Measurements from ENCODE around the gene ZDHHC7. TPM values are rescaled to one million over a fixed set of nuclear protein-coding genes. Genes with fewer than 3 reads are reported as not detected.

Gene ZDHHC7
- total and polyA plus RNA-seq, 2 of the 8 experiments (the other 6 are each of a cell fraction or from before 2014, with no cell fraction given), result 40.5 to 56.3 TPM

DNA sequence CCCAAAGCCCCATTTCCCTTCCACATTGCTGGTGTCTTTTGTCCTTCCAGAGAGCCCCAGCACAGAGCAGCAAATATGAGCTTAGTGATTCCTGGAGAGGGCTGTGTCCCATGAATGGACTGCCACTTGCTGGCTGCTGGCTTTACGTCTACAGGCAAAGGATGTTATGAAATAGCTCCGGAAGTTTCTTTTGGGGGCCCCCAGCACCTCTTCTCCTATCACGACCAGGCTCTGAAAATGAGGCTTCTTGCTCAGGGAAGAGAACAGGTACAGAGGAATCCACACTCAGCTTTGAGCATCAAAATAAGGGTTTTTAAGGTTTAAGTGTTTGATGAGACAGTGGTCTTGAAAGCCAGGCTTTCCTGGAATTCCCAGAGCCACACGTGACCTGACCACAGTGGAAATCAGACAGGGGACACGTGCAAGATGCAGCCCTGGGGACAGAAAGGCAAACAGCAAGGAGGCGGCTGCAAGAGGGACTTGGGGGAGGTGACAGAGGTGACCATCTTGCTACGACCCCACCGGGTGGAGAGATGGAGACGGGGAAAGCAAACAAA is 58.1 kb downstream of the ZDHHC7 start:
- ChIA-PET CTCF (ENCODE audit: partially characterized antibody) (interaction anchor here (0.6 to 7.9 kb wide), 28 partner anchors 12 to 511 kb away, joined by 3 to 169 read pairs (median 5); no protein-coding TSS in a partner anchor), POLR2A (ENCODE audit: partially characterized antibody) (interaction anchor here (1.6 kb wide), 2 partner anchors 26 to 200 kb away, joined by 4 to 6 read pairs; no protein-coding TSS in a partner anchor)
- no peak overlapping the region for H2BK15ac ChIP-seq (ENCODE audit: low read length)
- H3K4ac ChIP-seq (replicated peaks; ENCODE audit: insufficient read length, low read depth, low read length), result no peak overlapping the region
- no peak overlapping the region for H4K91ac ChIP-seq (replicated peaks; ENCODE audit: insufficient read length, low read length)
- no peak overlapping the region for H2BK5ac ChIP-seq (ENCODE audit: low read depth, low read length)
- no peaks in the 10 kb centered on the region for H4K20me1 ChIP-seq (replicated peaks in 1 of 2; ENCODE audit: control insufficient read depth in 1 of 2, insufficient read depth in 2 of 2, low read length in 2 of 2)
- H2AFZ ChIP-seq (ENCODE audit: low read length), result no peak overlapping the region
- no peak overlapping the region for H3K14ac ChIP-seq (ENCODE audit: insufficient read length)
- FAIRE-seq (no peak), DNase-seq (ENCODE audit: low read depth in 1 of 2, low spot score in 2 of 2) (no peak)
- H3K27me3 ChIP-seq (replicated peaks in 1 of 4; ENCODE audit: control insufficient read depth in 3 of 4, extremely low read depth in 1 of 4, insufficient read depth in 3 of 4, low read length in 3 of 4), result peaks cover 0 to 2% (median 0%) of the 10 kb centered on the region in 4 experiments; a peak in 1 of 7 replicates
- H3K79me2 ChIP-seq (ENCODE audit: control insufficient read depth in 1 of 2, insufficient read depth in 2 of 2, low read length in 2 of 2), result no peaks in the 10 kb centered on the region
- H2AK5ac ChIP-seq (ENCODE audit: low read depth, low read length), result no peak overlapping the region
- no peak overlapping the region for H4K8ac ChIP-seq (ENCODE audit: extremely low read depth, insufficient read depth, low read length)
- no peak overlapping the region for H3K23ac ChIP-seq (ENCODE audit: insufficient read length)
- H2BK12ac ChIP-seq (ENCODE audit: low read depth, low read length), result no peak overlapping the region
- H3K4me1 ChIP-seq (replicated peaks in 1 of 4; ENCODE audit: control insufficient read depth in 3 of 4, insufficient read depth in 4 of 4, low read length in 3 of 4), result no peaks in the 10 kb centered on the region
- H3K79me1 ChIP-seq (ENCODE audit: low read depth, low read length), result no peaks in the 10 kb centered on the region
- H3K56ac ChIP-seq (replicated peaks; ENCODE audit: insufficient read length, low read depth, low read length), result no peak overlapping the region
- H3K27ac ChIP-seq (ENCODE audit: low read depth, low read length), result no peak overlapping the region
- H3K18ac ChIP-seq (ENCODE audit: extremely low read depth, low read length), result no peak overlapping the region
- H3K9ac ChIP-seq (replicated peaks in 1 of 4; ENCODE audit: extremely low read depth in 1 of 4, low read depth in 3 of 4, low read length in 3 of 4), result no peak overlapping the region
- H3K4me2 ChIP-seq (ENCODE audit: insufficient read depth in 1 of 2, low read depth in 2 of 2, low read length in 2 of 2), result no peak overlapping the region
- H3K4me3 ChIP-seq (ENCODE audit: extremely low read depth in 1 of 4, insufficient read depth in 2 of 4, low read depth in 3 of 4, low read length in 4 of 4), result no peak overlapping the region
- peaks cover 9% of the 10 kb centered on the region for H3K23me2 ChIP-seq (ENCODE audit: low read depth, low read length)
- H2BK20ac ChIP-seq (ENCODE audit: low read length), result no peak overlapping the region; the same call in 1 of the 2 replicates
- no peak overlapping the region for H4K5ac ChIP-seq (ENCODE audit: insufficient read length, low read depth, low read length)
- H3K9me3 ChIP-seq (ENCODE audit: insufficient read depth in 2 of 2, low read depth in 1 of 2, low read length in 1 of 2), result no peaks in the 10 kb centered on the region; a peak in 1 of 4 replicates
- no peaks in the 10 kb centered on the region for H3K36me3 ChIP-seq (ENCODE audit: control insufficient read depth in 2 of 4, insufficient read depth in 4 of 4, low read length in 3 of 4)
- 84% methylated on average over 9 of the region's 9 CpGs; no CpG with 5 or more reads in 1 of the 2 experiments for WGBS, 2 experiments (ENCODE audit: extremely low coverage in 1 of 2, insufficient coverage in 1 of 2, insufficient read length in 1 of 2, insufficient replicate concordance in 2 of 2, low coverage in 1 of 2, low lambda C conversion rate in 2 of 2, missing lambda C conversion rate in 1 of 2)
- no peak overlapping the region for H2BK120ac ChIP-seq (replicated peaks; ENCODE audit: low read depth, low read length)
- TF ChIP-seq, protein P1, sequence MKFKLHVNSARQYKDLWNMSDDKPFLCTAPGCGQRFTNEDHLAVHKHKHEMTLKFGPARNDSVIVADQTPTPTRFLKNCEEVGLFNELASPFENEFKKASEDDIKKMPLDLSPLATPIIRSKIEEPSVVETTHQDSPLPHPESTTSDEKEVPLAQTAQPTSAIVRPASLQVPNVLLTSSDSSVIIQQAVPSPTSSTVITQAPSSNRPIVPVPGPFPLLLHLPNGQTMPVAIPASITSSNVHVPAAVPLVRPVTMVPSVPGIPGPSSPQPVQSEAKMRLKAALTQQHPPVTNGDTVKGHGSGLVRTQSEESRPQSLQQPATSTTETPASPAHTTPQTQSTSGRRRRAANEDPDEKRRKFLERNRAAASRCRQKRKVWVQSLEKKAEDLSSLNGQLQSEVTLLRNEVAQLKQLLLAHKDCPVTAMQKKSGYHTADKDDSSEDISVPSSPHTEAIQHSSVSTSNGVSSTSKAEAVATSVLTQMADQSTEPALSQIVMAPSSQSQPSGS (IDR thresholded peaks at IDR 0.05; ENCODE audit: low read length), result no peak
- TF ChIP-seq EP300 (IDR thresholded peaks at IDR 0.05; ENCODE audit: borderline replicate concordance in 1 of 2, low read depth in 2 of 2, low read length in 2 of 2) (no peak), NANOG (IDR thresholded peaks at IDR 0.05; ENCODE audit: insufficient read depth, low read depth, low read length, poor library complexity, severe bottlenecking) (no peak), ZNF274 (IDR thresholded peaks at IDR 0.05; ENCODE audit: borderline replicate concordance, extremely low read depth, low read length) (no peak), EZH2 (IDR thresholded peaks at IDR 0.05; ENCODE audit: low read depth, low read length, severe bottlenecking) (no peak), JUN (IDR thresholded peaks at IDR 0.05; ENCODE audit: low read depth, low read length) (no peak), TAF7 (optimal IDR thresholded peaks at IDR 0.05; ENCODE audit: borderline replicate concordance, low read depth, low read length) (no peak), RFX5 (IDR thresholded peaks at IDR 0.05; ENCODE audit: borderline replicate concordance, low read depth, low read length) (no peak), SIRT6 (IDR thresholded peaks at IDR 0.05; ENCODE audit: low read length) (no peak), JUND (IDR thresholded peaks at IDR 0.05; ENCODE audit: low read length) (no peak), TAF1 (IDR thresholded peaks at IDR 0.05; ENCODE audit: low read depth, low read length) (no peak)

All from H1 (cell line).